Sciatic nerve (tissue), 2 donors: ENCODE data around the gene ACAD8. TPM values are rescaled to one million over a fixed set of nuclear protein-coding genes. Genes with fewer than 3 reads are reported as not detected.

ENCODE experiments used
- ATAC-seq: fragments of 200-7000 bp; cut with Tn5 transposase; one replicate; pipeline ENCODE4 v1.9.1; 2020; ENCODE audit warnings: mild to moderate bottlenecking, moderate library complexity
- DNase-seq: peaks from one replicate; pipeline ENCODE4 v3.0.0-alpha.2; 2020; ENCODE audit warnings: low spot score
- intact Hi-C: fragments of 100-400 bp; cut with DNase I; formaldehyde crosslinking; loops from one replicate; pipeline ENCODE4 v1.14.2; 2022
- total RNA-seq: library from RNA; stranded (reverse); fragmentation: NEBNext Ultra II Directional; extraction: Animal tissue kit (Norgen Biotek cat#: 25700); gene quantifications from one replicate; pipeline ENCODE4 v1.2.1, GENCODE V29; 2021
- donor health status: DM: no; HTN: no; CAD: no.
- donor health status: DM: no; HTN: no; CAD: no.

Gene ACAD8
- total RNA-seq, 1 donor from 2014 or later = 24.2 TPM

GRCh38 chr11:134260983-134261382, 7.6 kb downstream of the ACAD8 start:
- DNase-seq (no peak), ATAC-seq (no peak)
- intact Hi-C loops = no loop called here

- intact Hi-C loops = no loop called here
- DNase-seq (no peak), ATAC-seq (no peak)
These were observed 8.5 kb downstream of the ACAD8 start for GRCh38 chr11:134261626-134262488.

GRCh38 chr11:134264966-134265764, 11.8 kb downstream of the ACAD8 start:
- intact Hi-C loops = no loop called here
- DNase-seq = no peak
- no peak for ATAC-seq

- ATAC-seq (no peak), DNase-seq (no peak)
- intact Hi-C loops = no loop called here
These were observed 13.1 kb downstream of the ACAD8 start for GRCh38 chr11:134266440-134266839.

- ATAC-seq = peak; percentile 70
- intact Hi-C loops = no loop called here
- no peak for DNase-seq
These were observed 13.5 kb downstream of the ACAD8 start for GRCh38 chr11:134266841-134267251.

GRCh38 chr11:134267461-134267860, 14.1 kb downstream of the ACAD8 start:
- intact Hi-C loops = no loop called here
- ATAC-seq = no peak
- no peak for DNase-seq

- intact Hi-C loops = no loop called here
- ATAC-seq (no peak), DNase-seq (no peak)
These were observed 14.6 kb downstream of the ACAD8 start for GRCh38 chr11:134267966-134268365.

- ATAC-seq = no peak
- DNase-seq = no peak
- intact Hi-C loops = no loop called here
These were observed 16.9 kb downstream of the ACAD8 start for GRCh38 chr11:134270250-134270714.

- ATAC-seq (no peak), DNase-seq (no peak)
- intact Hi-C loops = no loop called here
These were observed 18.6 kb downstream of the ACAD8 start for GRCh38 chr11:134271978-134272377.

- ATAC-seq (no peak), DNase-seq (no peak)
- intact Hi-C loops = no loop called here
These were observed 19.3 kb downstream of the ACAD8 start for GRCh38 chr11:134272381-134273316.

- intact Hi-C loops = no loop called here
- DNase-seq = no peak
- no peak for ATAC-seq
These were observed 19.9 kb downstream of the ACAD8 start for GRCh38 chr11:134273317-134273712.

GRCh38 chr11:134275188-134275533, 21.8 kb downstream of the ACAD8 start:
- no peak for ATAC-seq
- DNase-seq = no peak
- intact Hi-C loops = no loop called here

GRCh38 chr11:134275534-134276395, 22.4 kb downstream of the ACAD8 start, which contains the start of gene GLB1L3:
TSS of gene GLB1L3 (plus strand) at chr11:134276379. CDS start at chr11:134276741, 362 bp downstream.
- intact Hi-C loops = no loop called here
- no peak for ATAC-seq
- peak; percentile 51 for DNase-seq

- intact Hi-C loops = no loop called here
- DNase-seq = peak; percentile 40
- ATAC-seq = no peak
These were observed 23.2 kb downstream of the ACAD8 start for GRCh38 chr11:134276396-134277182.

GRCh38 chr11:134277183-134278001, 24.0 kb downstream of the ACAD8 start:
- peak; percentile 41 for DNase-seq
- intact Hi-C loops = no loop called here
- ATAC-seq = no peak

- ATAC-seq (no peak), DNase-seq (no peak)
- intact Hi-C loops = no loop called here
These were observed 25.0 kb downstream of the ACAD8 start for GRCh38 chr11:134278356-134278755.
